NCI-H1436 treated with DMSO at 0.1 percent for 48 hours (cell line): Measurements from ENCODE around the gene RHOH.
A peak's percentile ranks its signal among the peaks of the same experiment; 100 is the strongest.

Experiments
- DNase-seq: peaks from one replicate; lab custom pipeline; 2025; lab: John Stamatoyannopoulos, UW

Gene RHOH

DNA sequence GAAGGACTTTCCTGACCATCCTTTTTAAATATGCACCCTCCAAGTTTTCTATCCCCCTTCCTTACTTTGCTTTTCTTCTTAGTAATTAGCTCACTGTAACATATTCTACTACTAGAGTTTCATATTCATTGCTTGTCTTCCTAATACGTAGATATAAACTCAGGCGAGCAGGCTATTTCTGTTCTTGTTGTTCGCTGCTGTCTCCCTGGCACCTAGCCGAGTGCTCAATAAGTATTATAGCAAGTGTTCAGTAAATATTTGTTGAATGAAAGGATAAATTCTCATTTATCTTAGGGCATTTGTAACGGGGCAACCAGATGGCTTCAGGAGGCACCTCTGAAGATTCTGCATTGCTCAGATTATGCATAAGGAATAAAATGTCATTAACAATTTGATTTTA, 6.8 kb upstream of the RHOH start:
- peak; percentile 49 for DNase-seq

DNA sequence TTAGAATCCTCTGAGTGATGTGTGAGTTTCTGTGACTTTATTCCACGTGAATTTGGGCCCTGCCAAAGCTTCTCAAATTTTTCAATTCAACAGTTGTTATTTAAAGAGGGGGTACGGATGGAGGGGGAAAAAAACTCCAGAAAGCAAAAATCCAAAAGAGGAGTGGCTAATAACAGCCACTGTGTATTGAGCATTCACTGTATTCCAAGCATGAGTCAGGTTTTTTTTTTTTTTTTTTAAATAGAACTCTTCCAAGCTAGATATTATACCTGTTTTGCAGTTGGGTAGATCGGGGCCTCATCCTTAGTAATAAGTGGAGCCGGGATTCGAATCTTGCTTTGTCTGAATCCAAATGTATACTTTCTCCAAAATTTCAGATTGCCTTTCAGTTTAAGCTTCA, 6.4 kb upstream of the RHOH start:
- no peak for DNase-seq

DNA sequence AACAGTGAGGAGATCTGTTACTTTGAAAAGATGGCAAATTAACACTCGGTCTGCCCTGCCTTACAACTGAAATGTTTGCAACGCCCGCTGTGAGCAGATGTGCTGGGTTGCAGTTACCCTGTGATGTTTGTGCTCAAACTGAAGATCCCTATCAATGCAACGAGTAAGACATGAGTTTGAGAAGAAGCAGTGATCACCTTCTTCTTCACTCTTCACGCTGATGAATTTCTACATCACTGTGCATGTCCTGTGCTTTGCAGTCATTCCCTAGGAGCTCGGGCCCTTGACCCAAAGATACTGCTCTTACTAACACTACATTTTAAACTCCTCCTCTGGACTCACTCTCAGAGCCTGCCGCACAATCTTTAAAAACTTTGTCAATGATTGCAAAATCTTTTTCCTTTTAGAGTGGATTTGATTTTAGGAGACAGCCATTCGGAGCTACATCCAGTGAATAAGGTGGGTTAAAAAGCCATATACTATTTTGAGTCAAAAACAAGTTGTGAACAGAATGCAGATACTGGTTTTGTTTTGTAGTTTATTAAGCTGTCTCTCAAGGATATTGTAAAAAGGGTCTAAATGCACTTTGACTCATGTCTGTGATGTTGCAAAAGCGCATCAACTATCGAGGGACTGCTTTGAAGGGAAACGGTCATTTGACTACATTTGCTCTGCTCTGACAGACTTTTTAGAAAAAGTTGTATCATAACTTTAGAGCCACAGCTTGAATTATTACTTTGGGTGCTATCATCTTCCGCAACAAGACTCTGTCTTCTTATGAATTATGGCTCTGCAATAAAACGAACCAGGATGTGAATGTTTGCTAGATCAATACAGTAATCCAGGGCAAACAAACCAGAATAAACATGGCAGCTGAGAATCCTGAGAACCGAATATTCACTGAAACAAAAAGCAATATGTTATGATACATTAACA, 5.7 kb upstream of the RHOH start:
- peak; percentile 46 for DNase-seq

DNA sequence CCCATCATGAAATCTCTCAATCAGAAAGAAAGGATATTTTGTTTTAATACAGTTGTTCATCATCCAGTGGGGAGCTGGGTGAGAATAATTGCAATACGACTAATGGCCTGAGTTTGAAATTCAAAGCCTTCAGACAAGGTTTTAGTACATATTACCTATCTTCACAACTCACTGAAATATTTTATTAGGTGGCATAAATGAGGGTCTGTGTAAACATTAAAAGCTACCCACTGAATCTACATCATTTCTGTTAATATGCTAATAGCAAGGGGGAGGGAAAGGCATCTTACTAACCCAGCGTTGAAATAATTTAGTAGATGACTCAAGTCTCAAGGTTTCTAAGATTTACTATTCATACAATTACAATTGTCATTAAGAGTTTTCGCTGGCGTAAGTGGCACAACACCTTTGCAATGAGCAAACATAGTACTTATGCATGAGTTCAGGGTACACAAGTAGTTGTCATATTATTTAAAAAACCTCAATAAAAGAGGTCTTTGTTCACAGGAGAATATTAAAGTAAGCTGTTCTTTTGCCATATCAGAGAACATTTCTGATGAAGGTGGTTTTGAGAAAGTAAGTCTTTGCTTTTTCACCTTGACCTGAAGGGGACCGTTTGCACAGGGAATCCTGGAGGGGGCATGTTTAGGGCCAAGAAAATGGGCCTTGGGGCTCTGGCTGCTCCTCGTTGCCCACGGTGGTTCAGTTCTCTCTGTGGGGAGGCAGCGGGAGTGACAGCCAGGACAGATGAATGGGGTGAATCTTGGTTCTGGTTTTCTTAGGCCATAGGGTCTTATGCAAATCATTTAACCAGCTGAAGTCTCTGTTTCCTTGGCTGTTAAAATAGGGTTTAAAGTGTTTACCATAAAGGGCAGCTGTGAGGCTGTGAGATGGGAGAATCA, 4.5 kb upstream of the RHOH start:
- no peak for DNase-seq

DNA sequence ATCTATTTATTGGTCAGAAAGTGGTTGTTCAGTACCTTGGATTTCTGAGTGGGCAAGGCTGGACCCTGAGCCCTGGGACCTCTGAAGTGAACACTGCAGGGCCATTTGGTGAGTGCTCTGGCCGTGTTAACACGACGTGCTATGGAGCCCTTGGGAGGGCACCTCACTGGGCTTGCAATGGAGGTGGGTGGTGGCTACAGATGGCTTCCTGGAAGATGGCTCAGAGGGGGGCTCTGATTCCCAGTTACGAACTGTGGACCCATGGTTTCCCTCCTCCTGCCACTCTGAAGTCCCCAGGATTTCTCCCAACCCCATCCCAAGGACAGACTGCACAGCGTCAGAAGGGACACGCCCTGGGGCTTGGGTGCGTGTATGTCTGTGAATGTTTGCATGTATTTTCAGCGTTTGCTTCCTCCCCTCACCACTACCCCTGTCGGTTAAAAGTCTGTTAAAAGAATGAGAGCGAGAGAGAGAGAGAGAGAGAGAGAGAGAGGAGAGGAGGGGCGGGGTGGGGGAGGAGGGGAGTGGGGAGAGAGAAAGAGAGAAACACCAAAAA, 3.7 kb upstream of the RHOH start:
- no peak for DNase-seq

DNA sequence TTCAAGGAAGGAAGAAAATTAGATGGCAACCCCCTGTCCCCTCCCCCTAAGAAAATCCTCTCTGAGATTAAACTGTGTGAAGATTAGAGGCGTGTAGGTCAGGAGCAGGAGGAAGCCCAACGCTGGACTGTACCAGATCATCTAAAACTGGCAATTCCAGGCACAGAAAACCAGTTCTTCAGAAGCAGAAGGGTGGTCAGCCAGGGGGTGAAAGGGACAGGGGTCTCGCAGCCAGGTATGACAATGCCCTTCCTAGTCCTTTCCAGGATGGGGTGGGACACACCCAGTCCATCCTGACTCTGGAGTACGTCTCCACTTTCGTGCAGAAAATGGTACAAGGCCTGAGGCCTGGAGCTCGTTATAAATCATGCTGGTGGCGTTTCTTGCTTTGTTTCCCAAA, 3.3 kb upstream of the RHOH start:
- no peak for DNase-seq

DNA sequence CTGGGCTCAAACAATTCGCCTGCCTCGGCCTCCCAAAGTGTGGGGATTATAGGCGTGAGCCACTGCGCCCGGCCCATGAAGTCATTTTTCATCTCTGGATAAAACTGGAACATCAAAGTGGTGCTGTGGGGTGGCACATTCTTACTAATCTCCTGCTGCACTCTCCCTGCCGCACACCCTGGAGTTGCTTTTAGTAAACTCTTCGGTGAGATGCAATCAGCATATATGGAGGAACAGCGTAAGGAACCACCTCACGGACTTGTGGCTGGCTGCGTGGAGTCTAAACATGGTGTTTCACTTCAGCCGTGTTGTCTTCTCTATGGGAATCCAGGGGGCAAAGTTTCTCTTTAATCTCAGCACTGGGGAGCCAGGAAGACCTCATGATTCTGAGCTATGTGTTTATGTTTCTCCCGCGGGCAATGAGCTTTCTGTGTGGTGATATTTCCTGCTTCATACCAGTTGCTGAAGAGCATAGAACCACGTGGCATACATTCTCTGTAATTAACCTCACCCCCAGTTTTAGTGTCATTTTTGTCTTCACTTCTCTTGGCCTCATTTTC, 2.1 kb upstream of the RHOH start:
- DNase-seq, result no peak

DNA sequence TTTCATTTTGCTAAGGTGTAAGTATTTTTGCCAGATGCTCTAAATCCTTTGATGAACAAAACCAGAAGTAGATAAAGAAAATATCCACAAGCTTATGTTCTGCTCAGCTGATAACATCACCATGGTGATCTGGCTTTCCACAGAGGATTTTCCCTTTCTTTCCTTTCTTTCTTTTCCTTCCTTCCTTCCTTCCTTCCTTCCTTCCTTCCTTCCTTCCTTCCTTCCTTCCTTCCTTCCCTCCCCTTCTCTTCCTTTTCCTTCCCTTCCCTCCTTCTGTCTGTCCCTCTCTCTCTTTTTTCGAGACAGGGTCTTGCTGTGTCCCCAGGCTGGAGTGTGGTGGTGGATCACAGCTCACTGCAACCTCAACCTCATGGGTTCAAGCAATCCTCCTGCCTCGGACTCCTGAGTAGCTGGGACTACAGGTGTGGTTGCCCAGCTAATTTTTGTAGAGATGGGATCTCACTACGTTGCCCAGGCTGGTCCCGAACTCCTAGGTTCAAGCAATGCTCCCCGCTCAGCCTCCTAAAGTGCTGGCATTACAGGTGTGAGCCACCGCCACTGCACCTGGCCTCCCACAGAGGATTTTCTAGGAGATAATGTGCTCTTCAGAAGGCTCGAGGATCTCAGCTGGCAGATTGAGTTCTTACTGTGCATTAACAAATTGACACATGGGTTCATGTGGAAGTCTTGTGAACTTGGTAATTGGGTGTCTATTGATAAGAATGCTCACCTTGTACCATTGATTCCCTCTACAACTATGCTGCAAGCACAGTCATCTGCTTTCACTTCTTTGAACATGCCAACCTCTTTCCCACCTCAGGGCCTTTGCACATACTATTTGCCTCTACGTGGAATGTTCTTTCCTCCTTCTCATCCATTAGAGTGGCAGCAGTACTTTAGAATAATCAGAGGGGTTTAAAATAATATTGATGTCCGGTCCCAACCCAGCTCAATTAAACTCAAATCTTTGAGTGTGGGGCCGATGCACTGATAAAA, 1.4 kb upstream of the RHOH start:
- no peak for DNase-seq

DNA sequence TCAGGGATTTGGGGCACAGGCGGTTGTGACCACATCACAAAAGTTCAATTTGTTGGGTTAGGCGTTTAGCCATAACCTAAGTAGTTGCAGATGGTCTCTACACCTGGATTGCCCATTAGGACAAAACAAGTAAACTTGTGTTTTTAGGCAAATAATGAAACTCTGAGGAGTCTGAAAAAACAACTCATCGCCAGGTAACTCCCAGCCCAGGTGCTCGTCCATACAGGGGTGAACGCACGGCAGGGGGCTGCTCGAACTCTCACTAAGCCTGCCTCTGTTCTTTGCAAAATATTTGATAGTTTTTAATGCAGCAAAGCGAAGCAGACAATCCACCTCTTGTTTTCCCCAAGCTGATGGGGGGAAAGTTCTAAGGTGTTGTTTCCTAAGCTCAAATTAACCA, 559 bp upstream of the RHOH start:
- DNase-seq, result no peak

DNA sequence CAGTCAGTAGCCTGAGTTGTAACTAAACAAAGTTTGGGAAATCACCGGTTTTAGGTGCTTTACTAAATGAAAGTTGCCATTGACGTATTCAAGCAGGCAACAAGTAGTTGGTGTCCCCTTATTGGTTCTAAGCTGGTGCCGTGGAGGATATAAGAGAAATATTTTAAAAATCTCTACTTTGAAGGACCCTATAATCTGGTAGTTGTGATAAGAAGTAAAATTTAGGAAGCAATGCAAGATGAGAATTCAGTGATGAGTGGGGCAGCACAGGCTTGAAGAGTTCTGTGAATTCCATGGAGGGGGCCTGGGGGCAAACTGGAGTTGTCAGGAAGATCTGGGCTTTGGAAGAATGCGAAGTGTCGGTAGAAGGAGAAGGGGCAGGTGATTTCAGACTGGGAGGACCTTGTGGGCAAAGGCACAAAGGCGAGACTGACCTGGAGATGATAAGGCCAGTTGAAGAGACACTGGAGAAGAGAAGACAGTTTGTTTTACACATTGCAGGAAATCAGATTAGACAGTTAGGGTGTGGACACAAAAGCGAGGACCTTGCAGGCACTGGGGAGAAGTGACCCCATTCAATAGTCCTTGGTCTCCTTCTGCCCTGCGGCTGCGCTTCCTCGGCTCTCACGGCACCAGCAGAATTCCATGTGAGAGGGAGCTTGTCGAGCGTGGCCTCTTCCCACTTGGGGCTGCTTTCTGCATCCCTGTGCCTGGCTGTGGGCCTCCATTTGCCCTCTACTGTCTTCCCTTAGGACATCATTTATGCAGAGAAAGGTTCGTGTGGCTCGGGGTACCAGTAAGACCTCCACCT, 1.3 kb downstream of the RHOH start:
- DNase-seq, result no peak

DNA sequence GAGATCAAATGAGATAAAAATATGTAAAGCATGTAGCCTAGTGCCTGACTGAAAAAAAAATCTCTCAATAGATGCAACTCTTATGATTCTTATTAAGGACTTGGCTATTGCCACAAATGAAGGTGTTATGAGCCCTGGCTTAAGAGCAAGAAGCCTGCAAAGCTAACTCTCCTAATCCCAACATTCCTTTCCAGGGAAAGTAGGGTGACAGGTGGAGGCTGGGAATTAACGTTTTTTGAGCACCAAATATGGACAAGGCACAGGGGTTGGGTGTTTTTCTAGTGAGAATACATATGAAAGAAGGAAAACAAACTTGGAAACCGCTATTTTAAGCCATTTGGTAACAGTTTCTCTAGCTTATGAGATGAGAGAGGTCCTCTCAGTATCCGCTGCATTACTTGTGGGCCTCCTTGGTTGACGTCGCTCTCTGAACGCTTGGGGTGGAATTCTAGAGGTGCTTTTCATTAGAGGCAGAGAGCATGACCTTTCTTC, 2.4 kb downstream of the RHOH start:
- DNase-seq, result no peak

DNA sequence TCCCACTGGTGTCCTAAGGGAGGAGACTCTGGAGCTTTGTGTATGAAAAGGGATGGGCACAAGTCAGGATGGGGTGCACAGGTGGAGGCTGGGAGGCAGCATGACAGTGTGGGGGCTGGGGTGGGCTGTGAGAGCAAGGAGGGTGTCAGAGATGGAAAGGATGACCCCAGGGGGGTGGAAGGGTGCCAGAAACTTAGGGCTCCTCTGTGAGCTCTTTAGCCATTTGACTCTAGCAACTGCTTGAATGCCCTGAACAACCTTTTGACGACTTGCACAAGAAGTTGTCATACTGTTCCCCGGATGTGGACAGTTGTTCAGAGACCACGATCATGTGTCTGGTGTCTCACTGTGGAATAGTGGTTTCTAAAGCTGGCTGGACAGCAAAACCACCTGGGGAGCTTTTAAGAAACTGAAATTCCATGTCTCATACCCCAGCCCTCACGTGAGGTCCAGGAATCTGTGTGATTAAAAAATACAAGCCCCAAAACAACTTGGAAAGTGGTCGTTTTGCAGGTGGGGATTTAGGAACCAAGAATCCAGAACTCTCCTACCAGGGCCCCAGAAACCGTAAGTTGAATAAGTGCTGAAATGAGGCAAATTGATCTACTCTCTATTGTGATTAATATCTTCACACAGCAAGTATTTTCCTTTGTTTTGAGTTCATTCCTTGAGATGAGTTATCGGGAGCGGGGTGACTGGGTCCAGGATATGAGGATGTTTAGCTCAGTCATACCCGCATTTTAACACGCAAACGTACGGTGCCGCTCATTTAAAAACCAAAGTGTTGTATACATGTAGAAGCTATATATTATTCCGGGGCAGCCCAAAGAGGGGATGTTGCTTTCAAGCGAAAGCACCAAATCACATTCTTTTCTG, 3.4 kb downstream of the RHOH start:
- no peak for DNase-seq

DNA sequence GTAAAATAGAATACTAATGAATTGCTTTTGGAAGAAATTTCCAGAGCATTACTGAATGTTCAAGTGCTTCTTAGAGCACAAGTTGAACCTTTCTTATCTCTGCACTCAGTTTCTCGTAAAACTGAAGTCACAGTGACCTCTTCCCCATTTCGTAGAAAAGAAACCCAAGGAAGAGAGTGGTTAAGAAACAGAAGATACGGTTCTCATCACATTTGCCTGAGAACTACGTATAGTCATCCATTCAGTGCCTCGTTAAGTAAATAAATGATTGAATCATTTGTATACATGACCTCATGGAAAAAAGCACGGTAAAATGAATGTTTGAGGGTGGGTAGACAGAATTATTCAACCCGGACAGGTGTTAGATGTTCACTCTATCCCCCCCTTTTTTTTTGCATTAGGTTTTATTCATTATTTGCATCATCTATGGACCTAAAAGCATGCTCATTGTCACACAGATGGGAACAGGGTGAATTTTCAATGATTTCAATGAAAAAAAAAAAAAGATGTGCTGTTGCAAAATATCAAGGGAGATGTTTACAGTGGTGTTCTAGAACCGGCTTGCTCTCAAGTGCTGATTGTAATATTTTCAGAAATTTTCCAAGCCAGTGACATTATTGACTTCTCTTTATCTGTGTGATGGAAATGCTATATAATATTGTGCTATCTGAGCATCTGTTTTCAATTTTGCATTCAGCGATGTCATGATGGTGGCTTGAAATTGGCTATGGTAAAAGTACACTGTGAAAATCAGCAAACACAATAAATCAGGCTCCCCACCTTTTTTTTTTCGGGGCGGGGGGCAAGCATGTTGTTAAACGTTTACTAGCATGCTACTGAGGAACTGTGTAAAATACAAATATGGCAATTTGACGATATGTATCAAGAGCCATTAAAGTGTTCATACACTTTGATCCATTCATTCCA, 4.3 kb downstream of the RHOH start:
- no peak for DNase-seq

DNA sequence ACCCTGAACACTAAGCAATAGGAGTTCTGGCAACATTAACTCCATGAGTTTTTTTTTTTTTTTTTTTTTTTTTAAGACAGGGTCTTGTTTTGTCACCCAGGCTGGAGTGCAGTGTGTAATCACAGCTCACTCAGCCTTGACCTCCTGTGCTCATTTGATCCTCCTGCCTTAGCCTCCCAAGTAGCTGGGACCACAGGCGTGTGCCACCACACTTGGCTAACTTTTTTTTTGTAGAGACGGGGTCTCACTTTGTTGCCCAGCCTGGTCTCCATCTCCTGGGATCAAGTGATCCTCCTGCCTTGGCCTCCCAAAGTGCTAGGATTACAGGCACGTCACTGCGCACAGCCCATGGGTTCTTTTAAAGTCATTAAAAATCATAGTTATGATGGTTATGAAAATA, 5.1 kb downstream of the RHOH start:
- no peak for DNase-seq

DNA sequence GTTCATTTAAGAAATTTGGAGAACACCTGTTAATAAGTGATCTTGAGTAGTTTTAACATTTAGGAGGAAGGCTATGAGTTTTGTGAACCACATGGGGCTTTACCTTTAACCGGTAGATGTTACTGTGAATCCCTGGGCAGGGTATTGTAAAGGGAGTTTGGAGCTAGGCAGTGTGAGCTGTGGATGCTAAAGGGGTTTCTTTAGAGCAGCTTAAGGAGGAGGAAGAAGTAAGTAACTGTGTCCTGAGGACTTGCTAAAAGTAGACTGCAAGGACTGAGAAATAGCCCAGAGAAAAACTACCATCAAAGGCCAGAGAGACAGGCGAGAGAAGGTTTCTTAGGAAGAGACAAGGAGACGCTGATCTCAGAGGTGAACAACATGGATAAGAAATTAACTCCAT, 5.6 kb downstream of the RHOH start:
- DNase-seq, result no peak

DNA sequence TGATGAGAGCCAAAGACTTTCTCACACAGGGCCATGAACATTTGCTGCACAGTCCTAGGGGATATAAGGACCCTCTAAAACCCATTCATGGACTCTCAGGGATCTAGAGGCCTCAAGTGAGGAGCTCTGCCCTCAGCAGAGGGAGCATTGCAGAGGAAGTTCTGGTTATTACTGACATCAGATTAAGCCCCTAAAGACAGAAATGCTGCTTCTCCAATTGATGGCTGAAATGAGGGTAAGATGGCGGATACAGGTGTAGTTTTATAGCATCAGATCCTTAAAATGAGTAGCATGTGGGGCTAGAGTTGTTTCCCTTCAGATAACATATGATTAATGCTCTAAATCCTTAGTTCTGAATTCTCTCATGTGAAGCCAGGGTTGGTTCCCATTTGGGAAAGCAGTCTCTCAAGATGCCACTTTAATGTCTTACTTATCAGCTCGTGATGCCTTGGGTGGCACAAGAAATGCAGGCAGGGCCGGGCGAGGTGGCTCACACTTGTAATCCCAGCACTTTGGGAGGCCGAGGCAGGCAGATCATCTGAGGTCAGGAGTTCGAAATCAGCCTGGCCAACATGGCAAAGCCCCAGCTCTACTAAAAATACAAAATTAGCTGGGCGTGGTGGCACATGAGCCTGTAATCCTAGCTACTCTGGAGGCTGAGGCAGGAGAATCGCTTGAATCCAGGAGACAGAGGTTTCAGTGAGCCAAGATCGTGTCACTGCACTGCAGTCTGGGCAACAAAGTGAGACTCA, 7.9 kb downstream of the RHOH start:
- DNase-seq, result no peak
